Panc1 (cell line): Measurements from ENCODE around the gene PRKAG3. TPM values are rescaled to one million over a fixed set of nuclear protein-coding genes. Genes with fewer than 3 reads are reported as not detected.

Experiments used
- ATAC-seq: fragments of 200-7000 bp; cut with Tn5 transposase; 2 replicates; pipeline ENCODE4 v1.9.1; 2020; ENCODE audit warnings: mild to moderate bottlenecking, moderate library complexity
- BruUV-seq: library from RNA; stranded (reverse); fragments of 400-500 nt; replicated peaks from 2 replicates; lab custom pipeline; 2021; lab: Mats Ljungman, UMichigan
- CTCF ChIA-PET: fragments of 300-600 bp; sonication (Branson Sonifier 250); formaldehyde crosslinking; loops from one replicate; lab custom pipeline; 2022; ENCODE audit warnings: antibody characterized with exemption; lab: Charles Lee
- POLR2A ChIA-PET: fragments of 300-600 bp; sonication (Branson Sonifier 250); formaldehyde crosslinking; loops from one replicate; lab custom pipeline; 2022; ENCODE audit warnings: antibody characterized with exemption; lab: Charles Lee
- DNase-seq: peaks from one replicate; pipeline ENCODE4 v3.0.0-alpha.2; 2010; ENCODE audit warnings: low read depth, low spot score
- H3K27ac ChIP-seq: 2 replicates; pipeline ENCODE4 v1.5.1; 2011; ENCODE audit warnings: mild to moderate bottlenecking, low read length, inconsistent platforms
- H3K27me3 ChIP-seq: fragments of 200-500 bp; sonication (Bioruptor generic); 2 replicates; pipeline ENCODE4 v1.6.0; 2014; ENCODE audit warnings: low read length, inconsistent platforms; ENCODE audit not compliant: control insufficient read depth, insufficient read depth
- H3K36me3 ChIP-seq: fragments of 200-500 bp; sonication (Bioruptor generic); 2 replicates; pipeline ENCODE4 v1.5.1; 2014; ENCODE audit warnings: inconsistent platforms, mild to moderate bottlenecking, low read length, moderate library complexity; ENCODE audit not compliant: control insufficient read depth, insufficient read depth
- H3K4me1 ChIP-seq: 2 replicates; pipeline ENCODE4 v1.5.1; 2011; ENCODE audit warnings: inconsistent platforms, mild to moderate bottlenecking, low read length, moderate library complexity; ENCODE audit not compliant: control insufficient read depth, insufficient read depth
- H3K4me3 ChIP-seq, 2 experiments: 2 replicates each; pipeline ENCODE4 v1.5.1; 2011 to 2012; ENCODE audit warnings: low read depth in 2 of 2, low read length in 2 of 2, mild to moderate bottlenecking in 2 of 2, inconsistent platforms in 1 of 2, moderate library complexity in 1 of 2
- H3K9me3 ChIP-seq: fragments of 200-500 bp; sonication (Bioruptor generic); 2 replicates; pipeline ENCODE4 v1.5.1; 2014; ENCODE audit warnings: low read depth, mild to moderate bottlenecking, inconsistent platforms, low read length, moderate library complexity; ENCODE audit not compliant: control insufficient read depth, insufficient read depth
- CTCF ChIP-seq: fragments of 450-650 bp; IDR thresholded peaks from 2 replicates; pipeline ENCODE4 v1.5.1; 2017; ENCODE audit warnings: mild to moderate bottlenecking
- POLR2AphosphoS5 ChIP-seq: IDR thresholded peaks from 2 replicates; pipeline ENCODE4 v1.6.1; 2012; ENCODE audit warnings: mild to moderate bottlenecking, low read depth, low read length, moderate library complexity
- REST ChIP-seq, 2 experiments: IDR thresholded peaks; 2 replicates each; pipeline ENCODE4 v1.6.1; 2011 to 2012; ENCODE audit warnings: low read depth in 2 of 2, control low read depth in 1 of 2, low read length in 1 of 2, mild to moderate bottlenecking in 1 of 2, moderate library complexity in 1 of 2; ENCODE audit not compliant: insufficient read depth in 1 of 2
- SIN3A ChIP-seq: IDR thresholded peaks from 2 replicates; pipeline ENCODE4 v1.6.1; 2012; ENCODE audit warnings: low read depth, mild to moderate bottlenecking, low read length, moderate library complexity, borderline replicate concordance; ENCODE audit not compliant: insufficient read depth
- TCF7L2 ChIP-seq: IDR thresholded peaks from 2 replicates; pipeline ENCODE4 v1.6.1; 2011; ENCODE audit warnings: mild to moderate bottlenecking, low read depth, low read length, inconsistent platforms
- in situ Hi-C: cut with HindIII; loops from 2 replicates; pipeline ENCODE4 v1.10.0; 2016; ENCODE audit warnings: low sequenced_read_pairs, low pct_unique_long_range_greater_than_20kb
- intact Hi-C: fragments of 100-400 bp; cut with micrococcal nuclease; formaldehyde crosslinking; loops from one replicate; pipeline ENCODE4 v1.10.0; 2022; ENCODE audit not compliant: unreplicated experiment
- total RNA-seq: library from RNA; stranded (reverse); gene quantifications from one replicate; pipeline ENCODE4 v1.2.1, GENCODE V29; 2021; ENCODE audit not compliant: unreplicated experiment

Gene PRKAG3
- total RNA-seq, 1 experiment from 2014 or later, result not detected

GRCh38 chr2:218859988-218860831 is 28.6 kb upstream of the PRKAG3 start:
- ChIA-PET POLR2A (no interaction called here), CTCF (interaction anchor here (0.6 kb wide), 2 partner anchors 78 to 142 kb away, joined by 4 to 5 read pairs; no protein-coding TSS in a partner anchor)
- 0 out of 2 replicates have a peak overlapping the region, but pooled peaks have one; percentile 23 for H3K27ac ChIP-seq
- H3K36me3 ChIP-seq, result no peaks in the 10 kb centered on the region
- TF ChIP-seq CTCF (no peak), SIN3A (no peak), TCF7L2 (no peak), REST (IDR thresholded peaks at IDR 0.05; ENCODE audit: insufficient read depth in 1 of 2, low read depth in 2 of 2, low read length in 1 of 2) (no peak), POLR2AphosphoS5 (no peak)
- H3K4me1 ChIP-seq, result peaks cover 19% of the 10 kb centered on the region
- ATAC-seq (peak; percentile 49), DNase-seq (no peak)
- intact Hi-C loops (loop anchor here (10.0 kb wide), 1 partner anchor 295 kb away; no protein-coding TSS in a partner anchor), in situ Hi-C loops (no loop called here)
- no peaks in the 10 kb centered on the region for H3K9me3 ChIP-seq
- H3K27me3 ChIP-seq, result peaks cover 10% of the 10 kb centered on the region
- no TSS peak for BruUV-seq
- H3K4me3 ChIP-seq, result peak overlapping the region; percentile 40 to 44

DNA sequence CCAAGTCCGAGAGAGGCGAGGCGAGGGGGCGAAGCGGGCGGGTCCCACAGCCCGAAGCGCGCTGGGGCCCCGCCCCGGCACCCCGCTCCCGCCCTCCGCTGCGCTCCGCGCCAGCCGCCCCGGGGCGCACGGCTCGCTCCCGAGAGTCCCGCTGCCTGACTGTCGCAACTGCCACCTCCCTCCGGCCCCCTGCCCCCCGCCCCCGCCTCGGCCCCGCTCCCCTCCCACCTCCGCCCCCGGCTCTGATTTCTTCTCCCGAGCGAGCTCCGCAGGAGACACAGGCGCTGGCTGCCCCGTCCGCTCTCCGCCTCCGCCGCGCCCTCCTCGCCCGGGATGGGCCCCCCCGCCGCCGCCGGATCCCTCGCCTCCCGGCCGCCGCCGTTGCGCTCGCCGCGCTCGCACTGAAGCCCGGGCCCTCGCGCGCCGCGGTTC is 28.0 kb upstream of the PRKAG3 start, which contains the start of gene WNT6:
TSS of gene WNT6 (plus strand) at position 250 of the 432 bp plus-strand sequence. CDS start 233 bp downstream, outside the sequence.
- Histone ChIP-seq H3K9me3 (no peaks in the 10 kb centered on the region), H3K27ac (0 out of 2 replicates have a peak within 1 kb of the TSS, but pooled peaks have one; percentile 23), H3K4me3 (peak within 1 kb of the TSS; percentile 40 to 44), H3K36me3 (no peaks in the 10 kb centered on the region), H3K4me1 (peaks cover 19% of the 10 kb centered on the region), H3K27me3 (peaks cover 10% of the 10 kb centered on the region)
- CTCF ChIA-PET, result interaction anchor here (0.6 kb wide), 2 partner anchors 77 to 143 kb away, joined by 4 to 5 read pairs; no protein-coding TSS in a partner anchor
- DNase-seq, result no peak
- POLR2A ChIA-PET, result no interaction called here
- TF ChIP-seq POLR2AphosphoS5 (no peak), SIN3A (no peak), CTCF (no peak), REST (IDR thresholded peaks at IDR 0.05; ENCODE audit: insufficient read depth in 1 of 2, low read depth in 2 of 2, low read length in 1 of 2) (no peak), TCF7L2 (no peak)
- intact Hi-C loops (loop anchor here (10.0 kb wide), 1 partner anchor 295 kb away; no protein-coding TSS in a partner anchor), in situ Hi-C loops (no loop called here)
- BruUV-seq, result no TSS peak
- peak; percentile 54 for ATAC-seq
